Epithelial cell of proximal tubule (primary cell): ENCODE measurements around the gene FARS2. TPM values are rescaled to one million over a fixed set of nuclear protein-coding genes. Genes with fewer than 3 reads are reported as not detected.

Experiments used
- DNase-seq: peaks from one replicate; pipeline ENCODE4 v3.0.0-alpha.2; 2011; ENCODE audit warnings: low read depth
- H3K4me3 ChIP-seq: 2 replicates; pipeline ENCODE4 v1.5.1; 2011; ENCODE audit warnings: low read depth, mild to moderate bottlenecking, low read length
- CTCF ChIP-seq: conservative IDR thresholded peaks from 2 replicates; pipeline ENCODE4 v1.5.1; 2012; ENCODE audit warnings: low read depth, mild to moderate bottlenecking, low read length
- total RNA-seq: library from RNA; depleted of rRNA; stranded (reverse); fragments of >200 nt; gene quantifications from 2 replicates; pipeline ENCODE4 v1.2.3, GENCODE V29; 2015

The FARS2 gene
- total RNA-seq, 1 donor from 2014 or later = 7.7 TPM

- no peak for DNase-seq
- peak overlapping the region; percentile 31 for H3K4me3 ChIP-seq
- no peak for TF ChIP-seq CTCF
These were observed 41.1 kb downstream of the FARS2 start for GRCh38 chr6:5302220-5302946.

GRCh38 chr6:5302995-5303622 lies 41.8 kb downstream of the FARS2 start:
- peak; percentile 37 for DNase-seq
- TF ChIP-seq CTCF = peak; percentile 84
- H3K4me3 ChIP-seq = peak overlapping the region; percentile 31

- peak; percentile 53 for DNase-seq
- H3K4me3 ChIP-seq = peak overlapping the region; percentile 31
- no peak for TF ChIP-seq CTCF
These were observed 42.4 kb downstream of the FARS2 start for GRCh38 chr6:5303682-5304081.

GRCh38 chr6:5305968-5306626 lies 44.8 kb downstream of the FARS2 start:
- no peak for TF ChIP-seq CTCF
- H3K4me3 ChIP-seq = no peak overlapping the region
- DNase-seq = no peak

GRCh38 chr6:5307058-5307457 lies 45.7 kb downstream of the FARS2 start:
- no peak for TF ChIP-seq CTCF
- H3K4me3 ChIP-seq = no peak overlapping the region
- DNase-seq = no peak

- DNase-seq = no peak
- no peak for TF ChIP-seq CTCF
These were observed 46.8 kb downstream of the FARS2 start for GRCh38 chr6:5308066-5308465.

More at GRCh38 chr6:5308066-5308465, 46.8 kb downstream of the FARS2 start:
- no peak overlapping the region for H3K4me3 ChIP-seq
